GM21381 (cell line): ENCODE measurements around the gene PRR35.

Source experiments
- ATAC-seq: cut with Tn5 transposase; IDR thresholded peaks from one replicate; pipeline ENCODE4 v1.9.1; 2021; ENCODE audit warnings: mild to moderate bottlenecking, moderate library complexity; ENCODE audit not compliant: unreplicated experiment

The PRR35 gene

DNA sequence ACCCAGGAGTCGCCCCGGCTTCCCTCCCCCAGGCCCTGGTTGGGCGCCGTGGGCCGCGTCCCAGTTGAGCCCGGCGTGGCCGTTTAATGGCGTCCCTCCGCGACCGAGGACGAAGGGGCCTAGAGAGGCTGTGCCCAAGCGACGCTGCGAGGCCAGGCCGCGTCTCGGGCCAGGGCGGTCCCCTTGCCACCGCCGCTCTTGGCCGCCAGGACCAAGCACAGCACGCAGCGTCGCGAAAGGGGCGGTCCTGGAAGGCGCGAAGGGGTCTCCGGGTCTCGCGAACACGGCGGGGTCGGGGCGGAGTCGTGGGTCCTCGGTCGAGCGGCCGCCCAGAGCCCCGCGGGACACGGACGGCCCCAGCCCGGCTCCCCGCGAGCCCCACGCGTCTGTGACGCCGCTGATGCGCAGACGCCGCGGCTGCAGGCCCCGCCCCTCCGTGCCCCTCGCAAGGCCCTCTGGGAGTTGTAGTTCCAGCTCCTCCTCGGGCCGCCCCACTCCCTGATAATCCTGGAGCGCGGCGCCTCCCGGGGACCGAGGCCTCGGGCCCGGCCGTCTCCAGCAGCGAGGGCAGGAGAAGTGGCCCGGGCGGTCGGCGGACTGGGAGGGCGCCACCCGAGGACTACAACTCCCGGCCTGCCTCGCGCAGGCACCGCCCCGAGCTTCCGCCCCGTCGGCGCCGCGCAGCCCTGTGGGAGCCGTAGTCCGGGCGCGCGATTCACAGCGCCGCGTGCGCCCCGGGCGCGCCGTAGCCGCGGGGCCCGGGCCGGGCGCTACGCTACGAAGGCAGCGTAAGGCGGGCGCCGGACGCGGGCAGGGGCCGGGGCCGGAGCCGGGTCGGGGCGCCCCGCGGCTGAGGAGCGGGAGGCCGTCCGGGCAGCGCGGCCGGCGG lies 32.9 kb upstream of the PRR35 start, which contains the start of gene CAPN15:
CAPN15 (plus strand) TSS at position 698 of the 889 bp plus-strand sequence. CDS start 19,127 bp downstream, outside the sequence.
- ATAC-seq: peak; percentile 61

DNA sequence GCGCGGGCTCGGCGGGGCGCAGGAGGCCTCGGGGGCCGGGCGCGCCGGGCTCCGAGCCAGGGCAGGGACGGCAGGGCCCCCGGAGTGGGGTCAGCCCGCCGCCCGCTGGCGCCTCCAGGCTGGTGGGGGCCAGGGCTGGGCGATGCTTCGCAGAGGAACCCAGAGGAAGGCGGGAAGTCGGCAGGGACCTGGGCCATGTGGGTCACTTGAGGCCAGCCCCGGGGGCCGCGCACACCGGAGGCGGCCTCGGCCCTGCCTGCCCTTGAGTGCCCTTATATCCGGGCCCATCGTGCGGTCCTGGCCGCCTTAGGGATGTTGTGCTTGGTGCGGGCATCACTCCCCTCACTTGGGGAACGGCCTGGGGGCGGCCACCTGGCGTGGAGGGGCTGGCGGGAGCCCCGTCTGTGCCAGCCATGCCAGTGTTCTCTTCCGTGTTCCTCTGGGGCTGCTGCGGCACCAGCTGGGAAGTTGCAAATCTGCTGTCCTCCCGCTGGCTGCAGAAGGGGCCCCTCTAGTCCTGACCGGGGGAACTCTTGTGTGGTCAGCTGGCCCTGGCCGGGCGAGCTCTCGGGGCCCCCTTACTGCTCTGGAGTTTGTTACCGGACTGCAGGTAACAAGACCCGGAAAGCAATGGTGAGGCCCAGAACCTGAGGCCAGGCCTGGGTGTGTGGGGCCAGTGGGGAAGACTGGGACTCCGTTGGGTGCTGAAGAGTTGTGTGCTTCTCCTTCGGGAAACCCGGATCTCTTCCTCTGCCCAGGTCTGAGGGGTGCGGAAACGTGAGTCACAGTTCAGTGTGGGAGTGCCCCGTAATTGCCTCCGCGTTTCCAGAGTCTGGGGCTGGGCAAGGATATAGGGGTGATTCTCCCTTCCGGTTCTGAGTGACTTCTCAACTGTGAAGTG lies 31.8 kb upstream of the PRR35 start:
- no peak for ATAC-seq

DNA sequence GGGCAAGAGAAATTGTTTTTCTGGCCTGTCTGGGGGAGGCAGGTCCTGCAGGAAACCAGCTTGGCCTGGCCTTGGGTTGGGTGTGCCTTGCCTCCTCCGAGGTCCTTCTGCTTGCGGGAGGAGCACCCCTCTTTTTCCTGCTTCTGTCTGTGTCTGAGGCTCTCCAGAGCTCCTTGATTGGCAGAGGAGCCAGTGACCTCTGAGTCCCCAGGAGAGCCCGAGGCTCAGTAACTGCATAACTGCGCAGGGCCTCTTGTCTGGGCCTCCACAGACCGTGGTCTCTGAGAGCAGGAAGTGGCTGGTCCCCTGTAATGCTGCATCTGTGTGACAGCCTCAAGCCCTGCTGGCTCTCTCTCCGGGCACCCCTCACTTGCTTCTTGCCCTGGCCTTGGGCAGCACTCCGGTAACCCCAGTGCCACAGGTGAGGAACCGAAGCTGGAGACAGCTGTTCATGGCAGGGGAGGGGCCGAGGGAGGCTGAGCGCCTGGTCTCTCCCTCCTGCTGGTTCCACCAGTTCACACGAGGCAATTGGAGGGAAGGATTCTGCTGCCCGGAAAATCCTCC lies 31.1 kb upstream of the PRR35 start:
- ATAC-seq: no peak

DNA sequence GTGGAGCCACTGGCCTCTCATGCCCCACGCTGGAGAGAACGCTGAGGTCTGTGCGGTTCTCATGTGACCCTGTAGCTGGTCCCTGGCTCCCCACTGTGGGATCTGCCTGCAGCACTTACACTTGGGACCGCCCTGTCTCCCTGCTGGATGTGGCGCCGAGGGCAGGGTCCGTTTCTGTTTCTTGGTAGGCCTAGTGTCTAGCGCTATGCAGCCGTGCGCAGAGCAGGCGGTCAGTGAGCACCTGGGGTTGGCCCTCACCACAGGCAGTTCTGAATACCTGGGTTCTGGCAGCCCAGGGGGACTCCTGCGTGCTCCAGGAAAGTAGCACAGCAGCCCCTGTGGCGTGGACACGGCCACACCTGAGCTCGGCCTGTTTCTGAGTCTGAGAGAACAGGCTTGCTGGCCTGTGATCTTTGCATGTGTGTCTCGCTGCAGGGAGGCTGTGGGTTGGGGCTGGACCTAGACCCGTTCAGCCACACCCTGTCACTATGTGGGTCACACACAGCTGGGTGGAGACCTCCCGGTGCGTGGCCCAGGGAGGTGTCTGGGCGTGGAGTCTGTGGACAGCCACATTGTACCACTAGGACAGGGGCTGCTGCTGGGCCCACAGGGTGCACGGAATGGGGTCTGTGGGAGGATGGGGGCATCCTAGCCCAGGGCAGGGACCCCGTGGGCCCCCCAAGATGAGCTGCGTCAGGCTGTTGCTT lies 29.9 kb upstream of the PRR35 start:
- no peak for ATAC-seq

DNA sequence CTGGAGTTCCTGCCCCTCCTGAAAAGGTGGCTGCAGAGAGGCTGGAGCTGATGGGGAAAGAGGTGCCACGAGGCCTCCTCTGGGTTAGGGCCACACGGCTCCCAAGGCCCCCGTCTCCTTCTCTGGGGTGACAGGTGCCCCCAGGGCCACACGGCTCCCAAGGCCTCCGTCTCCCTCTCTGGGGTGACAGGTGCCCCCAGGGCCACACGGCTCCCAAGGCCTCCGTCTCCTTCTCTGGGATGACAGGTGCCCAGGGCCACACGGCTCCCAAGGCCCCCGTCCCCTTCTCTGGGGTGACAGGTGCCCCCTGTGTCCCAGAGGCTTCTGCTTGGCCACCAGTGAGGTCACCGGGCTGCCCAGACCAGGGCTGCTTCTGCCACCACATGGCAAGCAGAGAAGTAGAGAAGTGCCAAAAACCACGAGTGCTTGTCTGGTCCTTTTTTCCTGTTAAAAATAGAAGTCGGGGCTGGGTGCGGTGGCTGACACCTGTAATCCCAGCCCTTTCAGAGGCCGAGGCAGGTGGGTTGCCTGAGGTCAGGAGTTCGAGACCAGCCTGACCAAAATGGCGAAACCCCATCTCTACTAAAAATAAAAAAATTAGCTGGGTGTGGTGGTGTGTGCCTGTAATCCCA lies 28.6 kb upstream of the PRR35 start:
- ATAC-seq: no peak

DNA sequence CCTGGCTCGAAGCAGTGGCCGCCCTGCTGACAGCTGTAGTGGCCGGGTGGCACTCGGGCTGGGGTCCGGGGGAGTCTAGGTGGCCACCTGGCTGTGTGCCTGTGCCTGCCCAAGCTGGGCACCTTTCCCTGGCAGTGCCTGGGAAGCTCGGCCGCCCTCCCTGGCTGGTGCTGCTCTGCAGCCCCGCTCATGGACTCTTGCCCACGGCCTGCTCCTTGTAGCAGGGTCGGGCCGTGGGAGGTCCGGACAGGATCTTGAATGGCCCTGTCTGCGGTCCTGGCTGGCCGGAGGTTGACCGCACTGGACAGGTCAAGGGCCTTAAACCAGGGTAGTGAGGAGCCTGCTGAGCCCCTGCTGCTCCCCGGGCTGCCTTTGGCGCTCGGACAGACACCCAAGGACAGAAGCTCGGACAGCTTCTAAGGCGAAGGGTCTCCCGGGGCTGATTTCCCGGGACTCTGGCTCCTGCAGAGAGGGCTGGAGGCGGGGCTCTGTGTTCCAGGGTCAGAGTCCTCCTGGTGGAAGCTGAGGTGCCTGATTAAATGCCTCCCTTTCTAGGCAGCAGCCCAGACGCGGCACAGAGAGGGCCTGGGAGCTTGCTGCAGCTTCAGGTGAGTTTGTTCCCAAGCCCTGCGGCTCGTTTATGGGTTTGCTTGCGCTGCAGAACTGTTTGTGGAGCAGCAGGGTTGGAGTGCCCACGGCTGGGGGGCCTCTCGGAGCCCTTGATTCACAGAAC lies 26.6 kb upstream of the PRR35 start:
- no peak for ATAC-seq

DNA sequence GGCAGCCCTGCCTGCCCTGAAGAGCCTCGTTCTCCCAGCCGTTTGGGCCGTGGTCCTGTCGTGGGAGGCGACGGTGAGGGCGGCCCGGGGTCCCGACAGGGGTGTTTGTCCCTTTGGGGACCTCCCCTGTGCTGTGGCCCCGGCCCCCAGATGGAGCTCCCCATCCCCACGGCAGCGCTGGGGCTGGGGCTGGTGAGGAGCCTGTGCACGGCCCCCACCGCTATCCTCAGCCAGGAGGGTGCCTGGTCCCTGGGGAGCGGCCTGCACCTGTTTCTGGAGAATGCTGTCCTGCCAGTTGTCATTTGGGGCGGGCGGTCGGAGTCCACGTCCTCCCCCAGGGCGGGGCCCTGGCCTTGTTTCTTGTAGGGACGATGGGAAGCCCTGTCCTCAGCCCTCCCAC lies 26.1 kb upstream of the PRR35 start:
- ATAC-seq: no peak

DNA sequence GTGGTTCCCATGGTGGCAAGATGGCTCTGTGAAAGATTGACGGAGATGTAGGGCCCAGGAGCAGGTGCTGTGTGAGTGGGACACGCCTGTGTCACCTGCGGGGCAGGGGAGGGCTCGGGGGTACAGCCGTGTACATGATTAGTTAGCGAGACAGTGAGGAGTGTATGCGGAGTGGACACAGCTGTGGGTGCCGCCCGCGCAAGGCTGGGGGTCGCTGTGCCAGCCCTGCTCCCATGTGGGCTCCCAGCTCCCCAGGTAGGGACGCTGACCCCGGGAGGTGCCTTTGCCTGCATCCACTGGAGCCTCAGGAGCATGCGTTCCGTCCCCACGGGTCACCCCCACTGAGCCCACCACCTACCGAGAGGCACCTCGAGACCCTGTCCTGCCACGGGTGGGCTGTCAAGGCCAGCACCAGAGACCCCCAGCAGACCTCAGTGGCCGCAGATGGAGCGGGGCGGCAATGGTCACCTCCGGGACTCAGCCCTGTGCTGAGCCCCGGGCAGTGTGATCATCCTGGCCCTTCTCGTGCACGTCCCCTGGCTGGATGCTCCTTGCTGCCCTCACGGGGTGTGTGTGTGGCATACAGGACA lies 25.2 kb upstream of the PRR35 start:
- no peak for ATAC-seq

DNA sequence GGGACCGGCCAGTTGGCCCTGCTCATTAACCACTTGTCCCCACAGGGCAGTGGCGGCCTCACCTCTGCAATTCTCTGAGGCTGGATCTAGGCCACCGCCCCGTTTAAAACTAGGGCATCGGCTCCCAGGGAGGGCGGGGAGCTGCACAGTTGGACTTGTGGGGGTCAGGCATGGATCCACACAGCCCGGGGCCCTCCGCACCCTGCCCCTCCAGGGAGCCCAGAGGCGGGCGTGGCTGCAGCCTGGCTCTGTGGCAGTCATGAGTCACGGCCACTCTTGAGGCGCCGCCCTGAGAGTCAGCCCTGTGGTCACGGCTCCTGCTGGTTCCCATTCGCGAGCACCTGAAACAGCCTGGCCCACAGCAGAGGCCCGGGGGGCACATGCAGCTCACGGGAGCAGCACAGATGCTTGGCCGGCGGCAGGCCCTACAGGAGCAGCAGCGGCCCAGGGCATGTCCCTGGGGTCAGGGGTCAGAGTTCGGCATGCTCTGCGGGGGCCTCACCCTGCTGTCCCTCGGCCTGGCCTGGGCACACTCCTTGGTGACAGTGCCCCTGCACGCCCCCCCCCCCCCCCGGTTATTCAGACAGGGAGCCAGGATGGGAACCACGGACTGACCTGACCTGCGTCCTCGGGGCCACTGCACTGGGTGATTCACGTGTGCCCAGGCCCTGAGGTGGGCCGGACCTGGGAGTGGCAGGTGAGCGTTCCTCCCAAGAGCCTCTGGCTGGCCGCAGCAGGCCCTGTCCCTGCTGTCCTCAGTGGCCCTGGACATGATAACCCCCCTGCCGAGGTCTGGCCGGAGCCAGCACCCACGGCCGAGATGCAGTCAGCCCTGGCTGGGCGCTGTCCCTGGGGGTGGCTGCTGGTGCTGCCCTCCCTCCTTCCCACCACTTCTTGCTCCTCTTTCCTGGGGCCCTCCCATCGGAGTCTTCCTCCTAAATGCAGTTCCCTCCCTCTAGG lies 24.5 kb upstream of the PRR35 start:
- no peak for ATAC-seq

DNA sequence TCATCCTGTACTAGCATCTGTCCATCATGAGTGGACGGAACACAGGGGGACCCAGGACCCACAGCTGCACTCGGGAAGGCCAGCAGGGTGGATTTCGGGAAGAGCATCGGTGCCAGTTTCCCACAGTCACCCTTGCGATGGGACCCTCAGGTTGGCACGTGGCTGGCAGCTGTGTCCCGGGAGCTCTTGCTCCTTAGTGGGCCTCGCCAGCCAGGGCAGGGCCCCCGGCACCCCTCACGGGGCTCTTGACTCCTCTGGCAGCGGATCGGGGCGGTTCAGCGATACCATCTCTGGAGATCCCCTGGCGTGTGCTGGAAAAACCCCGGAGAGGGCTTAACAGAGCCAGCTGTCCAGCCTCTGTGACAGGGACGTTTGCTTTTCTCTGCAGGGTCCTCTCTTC lies 23.4 kb upstream of the PRR35 start:
- ATAC-seq: no peak

DNA sequence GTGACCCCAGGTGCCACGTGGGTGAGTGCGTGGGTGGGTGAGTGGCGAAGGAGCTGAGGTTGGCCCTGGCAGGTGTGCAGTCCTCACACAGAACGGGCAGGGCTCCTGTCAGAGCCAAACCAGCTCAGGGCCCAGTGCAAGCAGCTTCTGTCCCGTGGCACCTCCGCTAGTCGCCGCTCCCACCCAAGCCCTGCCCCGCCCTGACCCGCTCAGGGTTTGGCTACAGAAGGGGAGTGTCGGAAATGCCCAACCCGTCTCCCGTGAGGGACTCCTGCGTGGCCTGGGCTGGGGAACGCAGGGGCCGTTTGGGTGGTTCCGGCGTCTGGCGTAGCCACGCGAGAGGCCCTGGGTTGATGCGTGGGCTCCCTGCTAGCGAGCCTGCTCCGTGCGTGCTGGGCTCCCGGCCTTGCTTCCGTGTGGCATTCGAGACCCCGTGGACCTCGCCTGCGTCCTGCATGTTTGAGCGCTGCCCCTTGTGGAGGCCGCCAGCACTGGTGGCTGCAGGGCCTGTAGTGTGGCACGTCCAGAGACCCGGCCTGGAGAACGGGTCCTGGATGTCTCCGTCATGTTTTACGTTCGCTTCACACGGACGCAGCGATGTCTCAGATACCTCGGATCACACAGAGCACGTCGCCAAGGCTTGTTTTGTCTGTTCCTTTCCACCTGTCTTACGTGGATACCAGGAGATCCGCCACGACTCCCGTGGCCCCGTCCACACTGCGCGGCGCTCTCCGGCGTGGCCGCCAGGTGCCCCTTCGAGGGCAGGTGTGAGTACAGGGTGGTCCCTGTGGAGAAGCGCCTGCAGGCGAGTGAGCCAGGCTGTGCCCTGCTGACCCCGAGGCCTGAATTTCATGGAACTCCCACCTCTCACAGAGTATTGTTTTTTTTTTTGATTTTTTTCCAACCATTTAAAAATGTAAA lies 22.5 kb upstream of the PRR35 start:
- ATAC-seq: no peak

DNA sequence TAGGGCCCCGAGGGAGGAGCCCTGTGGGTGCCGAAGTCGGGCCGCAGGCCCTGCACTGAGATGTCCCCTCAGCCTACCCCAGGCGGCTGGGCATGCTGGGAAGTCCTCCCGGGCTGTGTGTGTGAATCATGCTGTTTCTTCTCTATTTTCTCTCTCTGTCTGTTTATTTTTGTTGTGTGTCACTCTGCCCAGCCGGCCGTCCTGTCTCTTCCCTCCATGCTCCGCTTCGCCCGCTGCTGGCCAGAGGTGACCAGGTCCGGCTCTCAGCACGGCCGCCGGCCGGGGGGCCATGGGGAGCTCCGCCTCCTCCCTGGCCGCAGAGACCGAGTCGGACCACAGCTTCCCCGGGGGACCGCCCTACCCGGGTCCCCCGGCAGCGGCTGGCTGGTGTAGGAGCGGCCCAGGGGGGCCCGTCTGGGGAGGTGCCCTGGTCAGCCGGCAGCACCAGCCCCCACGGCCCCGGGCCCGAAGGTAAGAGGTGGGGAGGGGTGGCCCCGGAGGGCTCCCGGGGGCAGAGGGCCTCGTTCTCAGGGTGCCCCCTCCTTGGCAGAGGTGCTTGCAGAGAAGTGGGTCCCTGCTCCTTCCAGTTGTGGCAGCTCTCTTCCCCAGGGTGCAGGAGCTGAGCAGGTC lies 20.2 kb upstream of the PRR35 start:
- no peak for ATAC-seq

DNA sequence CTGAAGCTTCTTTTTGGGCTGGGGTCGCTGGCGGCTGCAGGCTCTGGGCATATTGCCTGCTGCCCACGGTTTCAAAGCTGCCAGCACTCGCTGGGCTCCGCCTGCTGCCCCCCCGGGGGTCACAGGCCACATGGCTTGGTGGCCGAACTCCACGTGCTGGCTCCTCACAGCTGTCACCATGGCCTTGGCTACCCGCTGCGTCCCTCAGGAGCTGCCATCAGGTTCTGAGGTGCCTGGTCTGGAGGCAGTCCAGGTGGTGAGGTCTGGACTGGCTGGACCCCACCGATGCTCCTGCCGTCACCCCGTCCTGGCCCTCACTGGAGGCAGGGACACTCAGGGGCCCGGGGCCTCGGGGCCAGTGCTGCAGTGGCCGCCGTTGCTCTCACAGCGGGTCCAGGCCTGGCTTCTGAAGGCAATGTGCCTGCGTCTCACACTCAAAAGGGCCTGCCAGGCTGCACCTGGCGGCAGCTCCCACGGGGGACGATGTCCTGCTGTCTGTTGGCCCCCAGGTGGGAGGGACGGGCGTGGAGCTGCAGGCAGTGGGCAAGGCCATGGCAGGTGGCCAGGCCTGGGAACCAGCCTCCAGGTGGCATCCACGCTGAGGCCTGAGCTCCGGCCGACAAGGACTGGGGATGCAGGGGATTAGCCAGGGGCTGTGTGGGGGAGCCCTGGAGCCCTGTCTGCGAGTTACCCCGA lies 19.4 kb upstream of the PRR35 start:
- ATAC-seq: no peak

DNA sequence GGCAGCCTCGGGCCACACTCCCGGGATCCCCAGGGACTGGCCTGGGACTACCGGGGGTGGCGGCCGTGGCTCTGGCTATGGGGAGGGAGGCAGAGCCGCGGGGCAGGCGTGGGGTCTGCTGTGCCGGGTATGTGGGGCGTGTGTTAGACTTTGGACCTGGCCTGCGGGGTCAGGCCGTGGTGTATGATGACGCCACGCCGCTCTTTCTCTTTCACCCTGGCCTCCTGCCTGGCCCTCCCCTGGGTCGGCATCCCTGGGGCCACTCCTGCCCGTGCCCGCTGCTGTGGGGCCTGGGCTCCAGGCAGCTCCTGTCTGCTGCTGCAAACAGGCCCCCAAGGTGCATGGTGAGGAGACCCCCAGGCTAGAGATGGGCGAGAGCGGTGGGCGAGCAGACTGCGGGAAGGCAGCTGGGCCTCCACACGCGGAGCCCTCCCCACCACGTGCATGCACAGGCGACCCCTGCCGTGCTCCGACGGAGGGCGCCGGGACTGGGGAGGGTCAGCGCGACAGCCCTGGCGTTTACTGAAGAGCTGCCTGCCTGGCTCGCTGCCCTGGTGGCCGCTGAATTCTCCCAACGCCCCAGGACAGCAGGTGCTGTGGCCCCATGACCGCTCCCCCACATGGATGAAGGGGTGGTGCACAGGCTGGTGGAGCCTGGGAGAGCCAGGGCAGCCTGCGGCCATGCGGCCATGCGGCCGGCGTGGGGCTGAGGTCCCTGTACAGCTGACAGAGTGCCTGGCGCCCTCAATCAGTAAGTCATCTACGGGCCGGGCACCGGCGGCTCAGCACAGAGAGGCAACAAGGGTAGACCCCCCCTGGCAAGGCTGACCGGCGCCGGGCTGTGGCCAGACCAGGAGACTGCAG lies 16.7 kb upstream of the PRR35 start:
- no peak for ATAC-seq

DNA sequence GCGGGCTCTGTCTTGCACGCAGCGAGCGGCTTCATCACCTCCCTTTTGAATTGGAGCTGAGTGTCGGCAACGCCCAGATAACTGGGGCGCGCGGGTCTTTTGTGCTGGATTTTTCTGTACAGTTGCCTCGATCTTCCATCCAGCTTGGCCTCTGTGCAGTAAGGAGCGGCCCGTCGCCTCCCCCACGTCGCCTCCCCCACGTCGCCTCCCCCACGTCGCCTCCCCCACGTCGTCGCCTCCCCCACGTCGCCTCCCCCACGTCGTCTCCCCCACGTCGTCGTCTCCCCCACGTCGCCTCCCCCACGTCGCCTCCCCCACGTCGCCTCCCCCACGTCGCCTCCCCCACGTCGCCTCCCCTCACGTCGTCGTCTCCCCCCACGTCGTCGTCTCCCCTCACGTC lies 15.7 kb upstream of the PRR35 start:
- ATAC-seq: no peak
